ENCODE results near the gene IGSF5. TPM values are rescaled to one million over a fixed set of nuclear protein-coding genes. Genes with fewer than 3 reads are reported as not detected.

The IGSF5 gene
- polyA plus RNA-seq, 3 donors = not detected

GRCh38 chr21:39750670-39751069 is 5.7 kb downstream of the IGSF5 start:
- WGBS (ENCODE audit: insufficient coverage) = 47% methylated on average over 6 of the region's 8 CpGs
- no peaks in the 10 kb centered on the region for H3K36me3 Mint-ChIP-seq
- TF ChIP-seq, protein P1, sequence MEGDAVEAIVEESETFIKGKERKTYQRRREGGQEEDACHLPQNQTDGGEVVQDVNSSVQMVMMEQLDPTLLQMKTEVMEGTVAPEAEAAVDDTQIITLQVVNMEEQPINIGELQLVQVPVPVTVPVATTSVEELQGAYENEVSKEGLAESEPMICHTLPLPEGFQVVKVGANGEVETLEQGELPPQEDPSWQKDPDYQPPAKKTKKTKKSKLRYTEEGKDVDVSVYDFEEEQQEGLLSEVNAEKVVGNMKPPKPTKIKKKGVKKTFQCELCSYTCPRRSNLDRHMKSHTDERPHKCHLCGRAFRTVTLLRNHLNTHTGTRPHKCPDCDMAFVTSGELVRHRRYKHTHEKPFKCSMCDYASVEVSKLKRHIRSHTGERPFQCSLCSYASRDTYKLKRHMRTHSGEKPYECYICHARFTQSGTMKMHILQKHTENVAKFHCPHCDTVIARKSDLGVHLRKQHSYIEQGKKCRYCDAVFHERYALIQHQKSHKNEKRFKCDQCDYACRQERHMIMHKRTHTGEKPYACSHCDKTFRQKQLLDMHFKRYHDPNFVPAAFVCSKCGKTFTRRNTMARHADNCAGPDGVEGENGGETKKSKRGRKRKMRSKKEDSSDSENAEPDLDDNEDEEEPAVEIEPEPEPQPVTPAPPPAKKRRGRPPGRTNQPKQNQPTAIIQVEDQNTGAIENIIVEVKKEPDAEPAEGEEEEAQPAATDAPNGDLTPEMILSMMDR (IDR thresholded peaks at IDR 0.05) = no peak
- Histone ChIP-seq H3K4me3 (replicated peaks in 1 of 3; ENCODE audit: low read depth in 2 of 3, low read length in 3 of 3) (no peak overlapping the region), H3K36me3 (replicated peaks in 1 of 2; ENCODE audit: control insufficient read depth in 1 of 2, insufficient read depth in 2 of 2, low read length in 2 of 2) (no peaks in the 10 kb centered on the region), H2AFZ (ENCODE audit: insufficient read depth, low read depth, low read length, poor library complexity, severe bottlenecking) (no peak overlapping the region), H3K4me1 (ENCODE audit: control insufficient read depth in 1 of 2, insufficient read depth in 2 of 2, low read length in 2 of 2) (no peaks in the 10 kb centered on the region), H3K27me3 (ENCODE audit: control insufficient read depth in 2 of 2, insufficient read depth in 2 of 2, low read length in 2 of 2) (no peaks in the 10 kb centered on the region), H4K20me1 (ENCODE audit: insufficient read depth, low read length) (no peaks in the 10 kb centered on the region), H3K9ac (ENCODE audit: insufficient read depth, low read length, poor library complexity, severe bottlenecking) (no peak overlapping the region), H3K4me2 (replicated peaks; ENCODE audit: extremely low read depth, low read length, poor library complexity, severe bottlenecking) (no peak overlapping the region), H3K9me3 (replicated peaks in 1 of 2; ENCODE audit: control insufficient read depth in 1 of 2, insufficient read depth in 1 of 2, low read length in 2 of 2) (peaks cover 10 to 13% of the 10 kb centered on the region in 2 donors), H3K79me2 (ENCODE audit: insufficient read depth, low read length) (no peaks in the 10 kb centered on the region), H3K27ac (ENCODE audit: low read depth in 1 of 2, low read length in 2 of 2) (no peak overlapping the region)
- intact Hi-C loops (cut with micrococcal nuclease) = no loop called here
- H3K4me3 Mint-ChIP-seq = no peak overlapping the region
- no peaks in the 10 kb centered on the region for H3K4me1 Mint-ChIP-seq
- peaks cover 1 to 29% (median 16%) of the 10 kb centered on the region in 7 donors for H3K9me3 Mint-ChIP-seq
- peak overlapping the region in 1 of 7 donors; percentile 3 for H3K27ac Mint-ChIP-seq
- DNase-seq = no peak
- peaks cover 0 to 6% (median 4%) of the 10 kb centered on the region in 3 donors for H3K27me3 Mint-ChIP-seq (ENCODE audit: low read depth in 3 of 3)

DNA sequence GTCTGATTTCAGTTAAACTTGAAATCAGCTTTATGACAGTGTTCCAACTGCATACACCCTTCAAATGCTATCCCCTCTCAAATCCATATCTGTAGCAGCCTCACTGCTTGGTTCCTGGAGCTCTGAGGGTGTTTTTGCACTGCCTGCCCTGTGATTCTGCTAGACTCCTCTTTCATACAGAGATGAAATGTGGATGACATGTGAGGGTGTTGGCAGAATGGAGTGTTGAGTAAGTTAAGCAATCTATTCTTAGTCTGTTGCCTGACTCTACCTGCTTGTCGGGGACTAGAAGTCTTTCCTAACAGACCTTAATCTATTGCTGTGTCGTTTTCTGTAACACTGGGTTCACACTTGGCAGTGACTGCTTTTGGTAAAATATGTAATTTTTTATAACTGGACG is 9.8 kb downstream of the IGSF5 start:
- Histone ChIP-seq H3K27me3 (ENCODE audit: control insufficient read depth in 2 of 2, insufficient read depth in 2 of 2, low read length in 2 of 2) (no peaks in the 10 kb centered on the region), H3K27ac (ENCODE audit: low read depth in 1 of 2, low read length in 2 of 2) (no peak overlapping the region), H3K79me2 (ENCODE audit: insufficient read depth, low read length) (no peaks in the 10 kb centered on the region), H2AFZ (ENCODE audit: insufficient read depth, low read depth, low read length, poor library complexity, severe bottlenecking) (no peak overlapping the region), H3K36me3 (replicated peaks in 1 of 2; ENCODE audit: control insufficient read depth in 1 of 2, insufficient read depth in 2 of 2, low read length in 2 of 2) (no peaks in the 10 kb centered on the region), H3K4me3 (replicated peaks in 1 of 3; ENCODE audit: low read depth in 2 of 3, low read length in 3 of 3) (no peak overlapping the region), H3K4me2 (replicated peaks; ENCODE audit: extremely low read depth, low read length, poor library complexity, severe bottlenecking) (no peak overlapping the region), H4K20me1 (ENCODE audit: insufficient read depth, low read length) (no peaks in the 10 kb centered on the region), H3K9me3 (replicated peaks in 1 of 2; ENCODE audit: control insufficient read depth in 1 of 2, insufficient read depth in 1 of 2, low read length in 2 of 2) (peaks cover 13 to 15% of the 10 kb centered on the region in 2 donors), H3K9ac (ENCODE audit: insufficient read depth, low read length, poor library complexity, severe bottlenecking) (no peak overlapping the region), H3K4me1 (ENCODE audit: control insufficient read depth in 1 of 2, insufficient read depth in 2 of 2, low read length in 2 of 2) (no peaks in the 10 kb centered on the region)
- intact Hi-C loops (cut with micrococcal nuclease) = no loop called here
- H3K27me3 Mint-ChIP-seq (ENCODE audit: low read depth in 3 of 3) = peaks cover 2 to 4% (median 4%) of the 10 kb centered on the region in 3 donors
- peaks cover 5 to 37% (median 30%) of the 10 kb centered on the region in 7 donors for H3K9me3 Mint-ChIP-seq
- H3K36me3 Mint-ChIP-seq = no peaks in the 10 kb centered on the region
- H3K4me3 Mint-ChIP-seq = no peak overlapping the region
- TF ChIP-seq, protein P1 (IDR thresholded peaks at IDR 0.05) = no peak
- WGBS (ENCODE audit: insufficient coverage) = no CpG with 5 or more reads among the region's 3 CpGs
- DNase-seq = no peak
- no peak overlapping the region for H3K27ac Mint-ChIP-seq
- H3K4me1 Mint-ChIP-seq = no peaks in the 10 kb centered on the region
